ENCODE data around the gene HDAC5.
"Not testable (repeated sequence)": the region's sequence is repeated elsewhere in the genome, so short reads cannot be mapped to it uniquely, and the experiment has no call there.

HDAC5 gene

DNA sequence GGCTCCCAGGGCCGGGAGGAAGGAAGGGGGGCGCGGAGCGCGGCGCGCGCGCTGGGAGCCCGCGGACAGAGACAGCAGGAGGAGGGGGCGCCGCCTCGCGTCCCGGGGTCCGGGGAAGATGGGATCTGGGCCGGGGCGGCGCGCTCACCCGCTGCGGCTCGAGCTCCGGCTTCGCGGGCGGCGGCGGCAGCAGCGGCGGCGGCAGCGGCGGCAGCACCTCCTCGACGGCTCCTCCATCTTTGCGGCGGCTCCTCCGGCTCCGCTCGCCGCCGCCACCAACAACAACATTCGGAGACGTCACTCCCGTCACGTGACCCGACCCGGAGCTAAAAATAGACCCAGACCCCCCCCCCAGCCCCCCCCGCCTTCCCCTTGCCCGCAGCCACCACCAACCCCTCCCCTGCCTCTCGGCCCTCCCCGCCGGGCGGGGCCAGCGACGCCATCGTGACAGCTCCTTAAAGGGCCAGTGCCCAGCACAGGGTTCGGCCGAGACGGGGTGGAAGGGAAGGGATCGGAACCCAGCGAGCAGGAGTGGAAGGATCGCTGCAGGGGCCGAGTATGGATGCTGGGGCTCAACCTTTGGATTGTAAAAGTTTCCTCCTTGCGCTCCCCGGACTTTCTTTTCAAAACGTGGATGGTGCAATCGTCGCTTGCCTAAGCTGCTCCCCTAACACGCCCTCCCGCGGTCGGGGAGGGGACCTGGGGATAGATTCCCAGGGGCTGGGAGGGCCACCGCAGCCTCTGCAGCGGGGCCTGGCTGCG is at the start of gene HDAC5:
Gene HDAC5 (minus strand): TSS at position 286 of the 762 bp plus-strand sequence. CDS start 6,126 bp downstream, outside the sequence.
- DNase-seq: peak; percentile 91 to 98

DNA sequence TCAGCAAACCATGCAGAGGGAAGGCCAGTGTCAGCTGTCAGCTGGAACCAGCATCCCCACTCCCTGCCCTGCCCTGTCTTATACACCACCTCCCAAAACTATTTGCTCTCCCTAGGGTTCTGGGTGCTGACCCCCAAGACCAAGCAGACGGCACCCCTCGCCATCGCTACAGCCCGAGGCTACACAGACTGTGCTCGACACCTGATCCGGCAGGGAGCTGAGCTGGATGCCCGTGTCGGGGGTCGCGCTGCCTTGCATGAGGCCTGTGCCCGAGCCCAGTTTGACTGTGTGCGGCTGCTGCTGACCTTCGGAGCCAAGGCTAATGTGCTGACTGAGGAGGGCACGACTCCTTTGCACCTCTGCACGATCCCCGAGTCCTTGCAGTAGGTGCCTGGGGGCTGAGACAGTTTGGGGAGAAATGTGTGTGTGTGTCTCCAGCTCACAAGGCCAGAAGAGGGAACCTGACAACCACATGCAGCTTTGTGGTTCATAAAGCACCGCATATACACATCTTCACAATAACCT is 48.6 kb upstream of the HDAC5 start:
- DNase-seq: no peak

DNA sequence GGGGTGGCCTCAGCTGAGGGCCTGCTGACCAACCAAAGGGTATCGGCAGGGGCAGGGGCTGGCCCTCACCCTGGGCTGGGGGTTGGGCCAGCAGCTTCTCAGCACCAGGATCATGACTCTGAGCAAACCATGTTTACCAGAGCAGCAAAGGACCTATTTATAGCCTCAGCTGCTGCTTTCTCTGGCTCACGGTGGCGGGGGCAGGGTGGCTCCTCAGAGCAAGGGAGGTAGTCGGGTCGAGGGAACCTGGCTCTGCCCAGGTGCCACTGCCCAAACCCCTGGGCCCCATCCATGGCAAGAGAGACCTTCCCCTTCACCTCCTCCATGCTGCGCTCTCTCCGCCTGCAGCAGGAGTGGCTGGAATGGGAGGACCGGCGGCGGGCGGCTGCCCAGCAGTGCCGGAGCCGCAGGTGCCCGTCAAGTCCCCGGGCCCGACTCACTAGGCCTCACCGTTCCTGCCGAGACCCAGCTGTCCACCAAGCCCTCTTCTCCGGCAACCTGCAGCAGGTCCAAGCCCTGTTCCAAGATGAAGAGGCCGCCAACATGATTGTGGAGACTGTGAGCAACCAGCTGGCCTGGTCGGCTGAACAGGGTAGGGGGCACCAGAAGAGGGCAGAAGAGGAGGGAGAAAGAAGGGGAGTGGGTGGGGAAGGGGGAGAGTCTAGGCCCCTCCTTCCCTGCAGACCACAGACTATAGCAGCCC is 47.2 kb upstream of the HDAC5 start, which contains the start of gene ASB16:
Gene ASB16 (plus strand): TSS at position 206 of the 703 bp plus-strand sequence. CDS start 86 bp downstream, at position 292.
- peak in 1 of 2 experiments; percentile 81 for DNase-seq

DNA sequence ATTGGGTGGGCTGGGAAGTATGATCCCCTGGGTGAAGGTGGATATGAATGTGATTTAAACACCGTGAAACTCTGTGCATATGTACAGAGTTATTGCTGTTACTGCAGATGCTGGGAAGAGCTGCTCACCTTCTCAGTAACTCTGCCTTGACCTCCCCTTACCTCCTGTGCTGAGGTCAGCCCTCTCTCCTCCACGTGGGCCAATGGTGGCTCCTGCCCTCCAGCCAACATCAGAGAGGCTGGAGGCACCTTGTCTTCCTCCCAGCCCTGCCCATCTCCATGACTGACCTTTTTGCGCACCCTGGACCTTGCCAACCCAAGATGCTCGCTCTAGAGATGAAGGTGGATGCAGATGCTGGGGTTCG is 46.7 kb upstream of the HDAC5 start:
- DNase-seq: no peak

DNA sequence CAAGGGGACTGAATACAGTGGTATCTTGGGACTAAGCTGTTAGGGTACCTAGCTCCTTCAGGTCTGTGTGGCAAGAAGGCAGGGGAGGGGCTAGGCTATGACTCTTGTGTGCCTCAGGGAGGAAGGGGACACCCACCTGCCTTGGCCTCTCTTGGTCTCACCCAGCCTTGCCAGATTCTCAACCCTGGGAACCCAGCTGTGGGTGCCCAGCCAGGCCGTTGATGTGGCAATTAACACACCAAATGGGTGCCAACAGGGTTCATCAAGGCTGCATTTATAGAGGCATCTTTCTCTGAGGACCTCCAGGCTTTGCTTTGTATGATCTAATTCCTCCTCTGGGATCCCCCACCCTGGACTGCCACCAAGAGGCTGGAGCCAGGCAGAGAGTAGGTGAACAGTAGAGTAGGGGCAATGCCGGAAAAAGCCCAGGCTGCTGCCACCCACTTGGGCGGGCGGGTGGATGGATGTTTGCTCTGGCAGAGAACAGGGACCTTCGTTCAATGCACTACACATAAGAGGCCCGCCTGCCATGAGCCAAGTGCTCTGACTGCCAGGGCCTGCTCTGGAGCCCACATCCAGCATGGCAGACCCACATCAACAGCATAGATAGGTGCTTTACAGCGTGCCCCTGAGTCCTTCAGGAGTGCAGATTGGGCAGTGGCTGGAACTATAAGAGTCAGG is 43.9 kb upstream of the HDAC5 start:
- no peak for DNase-seq

DNA sequence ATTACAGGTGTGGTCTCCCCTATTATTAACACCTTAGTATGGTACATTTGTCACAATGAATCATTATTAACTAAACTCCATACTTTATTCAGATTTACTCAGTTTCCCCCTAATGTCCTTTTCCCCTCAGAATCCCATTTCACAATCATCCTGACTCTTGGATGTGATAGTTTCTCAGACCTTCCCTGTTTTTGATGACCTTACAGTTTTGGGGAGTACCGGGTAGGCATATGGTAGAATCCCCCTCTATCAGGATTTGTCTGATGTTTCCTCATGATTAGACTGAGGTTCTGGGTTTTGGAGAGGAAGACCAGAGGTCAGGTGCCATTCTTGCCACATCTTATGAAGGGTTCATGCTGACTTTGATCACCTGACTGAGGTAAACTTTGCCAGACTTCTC is 41.0 kb upstream of the HDAC5 start:
- no peak for DNase-seq

DNA sequence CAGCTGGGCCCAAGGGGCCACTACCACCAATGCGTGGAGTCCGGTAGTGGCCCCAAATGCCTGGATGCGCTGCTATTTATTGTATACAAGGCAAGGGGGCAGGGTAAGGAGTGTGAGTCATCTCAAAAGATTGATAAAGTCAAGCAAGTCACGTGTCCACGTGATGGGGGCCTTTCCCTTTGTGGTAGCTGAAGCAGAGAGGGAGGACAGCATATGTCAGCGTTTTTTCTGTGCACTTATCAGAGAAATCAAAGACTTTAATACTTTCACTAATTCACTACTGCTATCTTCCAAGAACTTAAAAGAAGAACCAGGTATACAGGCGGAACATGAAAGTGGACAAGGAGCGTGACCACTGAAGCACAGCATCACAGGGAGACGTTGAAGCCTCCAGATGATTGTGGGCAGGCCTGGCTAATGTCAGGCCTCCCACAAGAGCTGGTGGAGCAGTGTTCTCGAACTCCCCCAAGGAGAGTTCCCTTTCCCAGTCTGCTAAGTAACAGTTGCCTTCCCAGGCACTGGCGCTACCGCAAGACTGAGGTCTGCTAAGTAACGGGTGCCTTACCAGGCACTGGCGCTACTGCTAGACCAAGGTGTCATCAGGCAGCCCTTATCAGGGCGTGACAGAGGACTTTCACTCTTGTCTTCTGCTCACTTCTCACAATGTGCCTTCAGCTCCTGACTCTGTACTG is 36.2 kb upstream of the HDAC5 start:
- no peak for DNase-seq

DNA sequence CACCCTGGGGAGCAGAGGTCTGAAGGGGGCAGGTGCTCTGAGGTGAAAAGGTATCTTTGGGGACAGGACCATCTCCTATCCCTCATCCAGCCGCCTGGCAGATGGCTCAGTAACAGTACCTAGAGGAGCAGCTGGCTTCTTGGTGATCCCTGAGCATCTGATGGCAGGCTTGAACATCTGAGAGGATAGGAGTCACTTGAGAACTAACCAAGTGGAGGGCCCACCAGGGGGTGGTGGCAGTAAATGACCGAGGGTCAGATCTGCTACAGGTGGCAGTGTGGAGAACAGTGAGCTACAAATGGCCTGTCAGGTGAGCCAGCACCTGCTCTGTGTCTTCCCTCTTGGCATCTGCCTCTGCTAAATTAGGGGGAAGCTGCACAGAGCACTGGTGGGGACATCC is 32.0 kb upstream of the HDAC5 start:
- no peak for DNase-seq

DNA sequence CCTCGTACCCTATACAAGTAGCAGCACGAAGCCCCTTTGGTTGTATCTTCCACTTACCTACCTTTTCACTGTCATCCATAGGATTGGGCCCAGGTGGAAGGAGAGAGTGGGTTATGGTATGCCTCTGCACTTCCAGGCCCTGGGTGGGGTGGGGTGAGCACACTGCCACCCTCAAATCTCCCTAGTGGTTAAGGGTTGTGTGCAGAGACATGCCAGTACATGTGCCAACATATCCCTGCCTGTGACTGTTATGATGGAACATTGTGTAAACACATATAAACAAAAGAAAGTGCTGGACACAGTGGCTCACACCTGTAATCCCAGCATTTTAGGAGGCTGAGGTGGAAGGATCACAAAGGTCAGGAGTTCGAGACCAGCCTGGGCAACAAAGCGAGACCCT is 29.4 kb upstream of the HDAC5 start:
- no peak for DNase-seq

DNA sequence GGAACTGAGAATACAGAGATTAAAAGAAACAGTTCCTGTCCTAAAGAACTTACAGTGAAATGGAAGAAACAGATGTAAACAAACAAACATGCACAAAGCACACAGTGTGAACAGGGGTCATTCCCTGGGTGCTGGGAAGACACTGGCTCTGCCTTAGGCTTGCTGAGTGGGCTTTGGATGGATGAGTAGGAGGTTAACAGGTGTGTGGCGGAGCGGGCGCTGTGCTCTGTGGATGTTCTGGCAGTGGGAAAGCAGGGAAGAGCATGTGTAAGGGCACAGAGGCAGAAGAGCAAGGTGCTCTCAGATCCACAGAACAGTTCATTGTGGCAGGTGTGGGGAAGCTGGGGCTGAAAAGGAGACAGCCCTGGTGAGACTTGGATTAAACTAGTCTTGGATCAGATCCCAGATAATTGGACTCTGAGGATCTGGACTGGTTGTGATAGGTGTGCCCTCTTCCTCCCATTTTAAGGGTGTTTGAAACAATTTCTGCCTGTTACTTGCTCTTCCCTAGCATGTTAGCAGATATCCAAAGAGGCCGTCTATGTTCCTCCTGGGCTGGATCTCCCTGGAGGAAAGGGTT is 26.4 kb upstream of the HDAC5 start:
- DNase-seq: no peak

DNA sequence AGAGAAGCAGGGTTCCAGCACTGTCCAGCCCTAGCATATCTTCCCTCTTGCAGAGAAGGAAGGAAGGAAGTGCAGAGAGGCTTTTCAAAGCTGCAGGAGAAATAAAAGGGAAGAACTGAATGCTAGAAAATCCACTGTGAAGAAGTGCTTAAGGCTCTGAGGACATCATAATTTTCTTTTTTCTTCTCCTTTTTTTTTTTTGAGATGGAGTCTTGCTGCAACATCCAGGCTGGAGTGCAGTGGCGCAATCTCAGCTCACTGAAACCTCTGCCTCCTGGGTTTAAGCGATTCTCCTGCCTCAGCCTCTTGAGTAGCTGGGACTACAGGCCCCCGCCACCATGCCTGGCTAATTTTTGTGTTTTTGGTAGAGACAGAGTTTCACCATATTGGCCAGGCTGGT is 25.6 kb upstream of the HDAC5 start:
- not testable (repeated sequence) for DNase-seq

DNA sequence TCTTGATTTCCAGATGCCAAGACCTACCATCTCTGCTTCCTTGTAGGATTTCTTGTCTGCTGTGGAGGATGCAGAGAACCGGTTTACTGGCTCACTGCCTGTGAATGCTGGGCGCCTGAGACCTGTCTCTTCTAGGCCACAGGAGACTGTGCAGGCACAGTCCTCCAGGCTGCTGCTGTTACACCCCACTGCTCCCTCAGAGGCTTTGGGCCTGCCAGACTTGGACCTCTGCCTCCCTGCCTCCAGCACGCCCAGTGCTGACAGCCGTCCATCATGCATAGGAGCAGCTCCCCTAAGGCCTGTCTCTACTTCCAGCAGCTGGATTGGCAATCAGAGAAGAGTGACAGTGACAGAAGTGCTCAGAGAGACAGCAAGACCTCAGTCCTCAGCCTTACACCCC is 24.4 kb upstream of the HDAC5 start:
- DNase-seq: no peak

DNA sequence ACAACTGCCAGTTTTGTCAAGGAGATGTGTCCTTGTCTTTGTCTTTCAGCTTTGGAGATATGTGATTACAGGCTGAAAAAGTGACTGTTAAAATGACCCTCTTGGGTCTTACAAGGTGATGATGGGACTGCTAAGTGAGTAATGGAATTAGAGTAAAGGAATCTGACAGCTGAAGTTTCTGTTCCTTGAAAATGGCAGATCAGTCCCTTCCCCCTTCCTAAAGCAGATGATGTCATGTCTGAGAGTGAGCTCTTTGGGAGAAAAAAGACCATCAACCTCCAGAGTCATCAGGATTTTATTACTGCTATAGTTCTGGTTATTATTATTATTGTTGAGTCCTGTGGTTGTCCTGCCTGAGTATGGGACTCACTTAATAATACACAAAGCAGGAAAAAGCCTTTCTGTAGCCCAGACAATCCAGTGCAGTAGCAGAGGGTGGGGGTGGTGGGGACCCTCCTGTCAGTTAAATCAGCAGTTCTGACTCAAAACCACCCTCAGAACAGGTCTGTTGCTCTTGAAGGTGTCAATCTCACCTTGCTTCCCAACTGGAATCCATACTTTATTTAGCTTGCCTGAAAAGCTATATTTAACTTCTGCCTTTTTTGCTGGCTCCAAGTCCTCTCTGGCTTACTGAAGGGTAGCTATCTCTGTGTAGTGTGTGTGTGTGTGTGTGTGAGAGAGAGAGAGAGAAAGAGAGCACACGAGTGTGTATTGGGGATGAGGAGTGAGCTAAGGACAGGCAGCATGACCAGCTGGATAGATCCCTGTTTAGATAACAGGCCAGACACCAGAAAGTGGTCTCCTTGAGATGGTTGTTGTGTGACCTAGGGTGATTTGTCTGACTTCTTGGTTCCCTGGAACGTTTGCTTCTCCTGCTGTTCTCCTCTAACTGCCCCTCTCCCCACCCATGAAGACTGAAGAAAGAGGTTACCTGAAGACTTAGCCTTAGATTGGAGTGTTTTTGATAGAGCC is 23.2 kb upstream of the HDAC5 start:
- DNase-seq: no peak

DNA sequence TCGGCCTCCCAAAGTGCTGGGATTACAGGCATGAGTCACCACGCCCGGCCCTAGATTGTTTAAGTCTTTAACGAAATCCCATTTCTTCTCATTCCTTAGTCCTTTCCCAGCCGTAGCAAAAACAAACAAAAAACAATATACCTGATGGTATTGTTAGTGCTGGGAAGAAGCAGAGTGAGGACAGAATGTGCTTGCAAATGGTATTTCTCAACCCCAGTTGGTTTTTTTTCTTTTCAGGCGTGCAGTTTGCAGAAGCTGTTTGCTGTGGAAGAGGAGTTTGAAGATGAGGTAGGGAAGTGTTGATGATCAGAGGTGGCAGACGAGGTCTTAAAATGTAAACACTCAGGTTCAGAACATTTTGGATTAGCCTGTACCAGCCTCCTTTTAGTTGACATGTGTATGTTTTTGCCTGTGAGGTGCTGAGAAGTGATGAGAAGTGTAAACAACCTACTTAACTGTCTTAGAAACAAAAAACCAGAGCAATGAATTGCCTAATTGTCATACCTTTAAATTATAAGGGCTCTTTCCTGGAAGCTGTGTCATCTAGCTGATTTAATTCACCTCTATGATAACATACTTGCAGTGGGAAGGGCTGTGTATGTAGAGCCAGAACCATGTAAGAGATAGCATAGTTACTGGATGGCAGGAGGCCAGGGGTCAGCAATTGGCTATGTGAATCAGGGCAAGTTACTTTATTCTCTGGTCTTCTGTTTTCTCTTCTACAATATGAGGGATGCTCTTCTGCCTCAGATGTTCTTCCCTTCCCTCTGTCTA is 21.7 kb upstream of the HDAC5 start:
- no peak for DNase-seq

DNA sequence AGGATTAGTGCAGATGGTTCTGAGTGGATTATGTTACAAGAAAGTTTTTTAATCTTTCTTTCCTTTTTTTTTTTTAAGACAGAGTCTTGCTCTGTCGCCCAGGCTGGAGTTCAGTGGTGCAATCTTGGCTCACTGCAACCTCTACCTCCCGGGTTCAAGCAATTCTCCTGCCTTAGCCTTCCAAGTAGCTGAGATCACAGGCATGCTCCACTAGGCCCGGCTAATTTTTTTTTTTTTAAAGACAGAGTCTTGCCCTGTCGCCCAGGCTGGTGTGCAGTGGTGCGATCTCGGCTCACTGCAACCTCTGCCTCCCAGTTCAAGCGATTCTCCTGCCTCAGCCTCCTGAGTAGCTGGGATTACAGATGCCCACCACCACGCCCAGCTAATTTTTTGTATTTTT is 20.5 kb upstream of the HDAC5 start:
- not testable (repeated sequence) for DNase-seq

DNA sequence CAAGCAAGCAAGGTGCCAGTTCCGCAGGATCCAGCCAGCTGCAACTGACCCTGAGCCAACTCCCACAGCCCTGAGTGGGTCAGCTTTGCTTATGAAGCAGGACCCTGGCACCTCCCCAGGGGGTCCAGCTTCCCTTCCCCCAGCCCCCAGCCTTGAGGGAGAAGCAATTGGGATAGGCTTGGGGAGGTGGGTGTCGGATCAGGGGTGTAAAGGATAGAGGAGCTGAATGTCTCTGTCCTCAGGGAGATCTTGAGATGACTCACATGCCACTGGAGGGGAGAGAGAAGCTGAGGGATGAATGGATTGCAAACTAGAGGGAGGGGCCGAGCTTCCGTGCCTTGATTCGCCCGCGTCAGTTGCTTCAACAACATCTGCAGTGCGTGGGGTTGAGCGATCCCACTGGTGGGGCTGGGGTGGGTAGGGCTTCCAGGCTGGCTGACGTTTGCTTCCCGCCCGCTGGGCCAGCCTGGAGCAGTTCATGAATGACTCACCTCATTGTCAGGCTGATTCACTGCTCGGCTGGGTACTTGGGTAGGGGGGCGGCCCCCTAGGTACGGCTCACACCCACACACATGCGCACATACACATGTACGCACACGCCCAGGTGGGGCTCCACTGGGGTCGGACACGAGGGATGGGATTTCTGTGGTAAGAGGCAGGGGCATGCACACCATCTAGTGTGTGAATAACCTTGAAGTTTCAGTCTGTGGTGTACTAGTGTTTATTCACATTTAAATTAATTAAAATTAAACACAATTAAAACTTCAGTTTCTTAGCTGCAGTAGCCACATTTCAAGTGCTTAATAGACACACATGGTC is 14.7 kb upstream of the HDAC5 start:
- peak; percentile 76 to 83 for DNase-seq

DNA sequence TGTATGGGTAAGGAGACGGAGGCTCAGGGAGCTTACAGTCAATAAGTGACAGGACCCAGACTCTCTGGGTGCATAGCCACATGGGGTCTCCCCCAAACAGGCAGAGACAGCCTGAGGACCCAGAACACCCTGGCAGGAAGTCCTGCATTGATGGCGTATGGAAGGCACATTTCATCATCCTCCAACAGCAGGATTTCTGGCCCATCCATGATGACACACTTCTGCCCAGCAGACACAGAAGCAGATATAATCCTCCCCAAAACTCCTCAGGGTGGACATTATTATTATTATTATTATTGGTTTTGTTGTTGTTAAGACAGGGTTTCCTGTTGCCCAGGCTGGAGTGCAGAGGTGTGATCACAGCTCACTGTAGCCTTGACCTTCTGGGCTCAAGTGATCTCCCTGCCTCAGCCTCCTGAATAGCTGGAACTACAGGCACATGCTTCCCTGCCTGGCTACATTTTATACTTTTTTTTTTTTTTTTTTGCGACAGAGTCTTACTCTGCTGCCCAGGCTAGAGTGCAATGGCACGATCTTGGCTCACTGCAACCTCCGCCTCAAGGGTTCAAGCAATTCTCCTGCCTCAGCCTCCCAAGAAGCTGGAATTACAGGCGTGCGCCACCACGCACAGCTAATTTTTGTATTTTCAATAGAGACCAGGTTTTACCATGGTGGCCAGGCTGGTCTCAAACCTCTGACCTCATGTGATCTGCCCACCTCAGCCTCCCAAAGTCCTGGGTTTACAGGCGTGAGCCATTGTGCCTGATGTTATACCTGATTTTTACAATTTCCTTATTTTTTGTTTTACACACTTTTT is 11.5 kb upstream of the HDAC5 start:
- DNase-seq: no peak

DNA sequence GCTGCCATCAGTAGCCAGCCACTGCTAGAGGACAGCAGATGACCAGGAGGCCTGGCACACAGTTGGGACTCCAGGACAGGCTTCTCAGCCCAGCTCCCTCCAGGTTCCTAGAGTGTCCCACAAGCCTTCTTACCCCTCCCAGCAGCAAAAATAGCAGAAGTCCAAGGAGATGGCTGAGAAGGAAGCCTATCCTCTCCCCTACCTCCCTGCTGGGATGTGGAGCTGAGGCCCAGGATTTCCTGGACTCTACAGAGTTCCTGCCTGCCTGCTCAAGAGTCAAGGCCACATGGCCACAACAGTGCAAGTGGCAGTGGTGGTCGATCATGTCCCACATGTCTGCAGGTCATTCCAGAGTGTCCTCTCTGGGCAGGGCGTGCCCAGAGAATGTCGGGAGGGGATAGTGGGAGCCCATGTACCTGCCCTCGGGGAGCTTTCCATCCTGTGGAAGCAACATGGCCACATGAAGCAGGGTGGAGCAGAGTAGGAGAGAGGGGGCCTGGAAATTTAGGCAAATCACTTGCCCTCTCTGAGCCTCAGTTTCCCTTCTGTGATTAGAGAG is 10.6 kb upstream of the HDAC5 start:
- no peak for DNase-seq
